HG03196 (cell line): ENCODE data around the gene L1CAM.

Experiments used
- ATAC-seq: cut with Tn5 transposase; IDR thresholded peaks from one replicate; pipeline ENCODE4 v1.9.1; 2021; ENCODE audit not compliant: unreplicated experiment

Gene L1CAM

GRCh38 chrX:153865685-153866084 is 20.3 kb downstream of the L1CAM start:
- no peak for ATAC-seq

- ATAC-seq = no peak
Observed at GRCh38 chrX:153865321-153865580, 20.7 kb downstream of the L1CAM start.

- no peak for ATAC-seq
Observed at GRCh38 chrX:153864561-153865320, 21.2 kb downstream of the L1CAM start.

- no peak for ATAC-seq
Observed at GRCh38 chrX:153864101-153864500, 21.9 kb downstream of the L1CAM start.

- no peak for ATAC-seq
Observed at GRCh38 chrX:153863251-153863991, 22.6 kb downstream of the L1CAM start.

- no peak for ATAC-seq
Observed at GRCh38 chrX:153862369-153863250, 23.4 kb downstream of the L1CAM start.

GRCh38 chrX:153861733-153862310 is 24.2 kb downstream of the L1CAM start:
- no peak for ATAC-seq

- no peak for ATAC-seq
Observed at GRCh38 chrX:153861151-153861550, 24.8 kb downstream of the L1CAM start.

- ATAC-seq = no peak
Observed at GRCh38 chrX:153857348-153857903, 28.5 kb downstream of the L1CAM start.

- ATAC-seq = no peak
Observed at GRCh38 chrX:153854702-153855101, 31.3 kb downstream of the L1CAM start.

- no peak for ATAC-seq
Observed at GRCh38 chrX:153853902-153854267, 32.1 kb downstream of the L1CAM start.

GRCh38 chrX:153853180-153853901 is 32.6 kb downstream of the L1CAM start:
- no peak for ATAC-seq

GRCh38 chrX:153851981-153852380 is 34.0 kb downstream of the L1CAM start:
- no peak for ATAC-seq

- no peak for ATAC-seq
Observed at GRCh38 chrX:153848325-153848724, 37.6 kb downstream of the L1CAM start.

GRCh38 chrX:153845842-153846241 is 40.1 kb downstream of the L1CAM start:
- no peak for ATAC-seq

GRCh38 chrX:153845195-153845594 is 40.8 kb downstream of the L1CAM start:
- no peak for ATAC-seq

GRCh38 chrX:153844509-153845082 is 41.4 kb downstream of the L1CAM start:
- no peak for ATAC-seq

- no peak for ATAC-seq
Observed at GRCh38 chrX:153836921-153837320, 49.1 kb downstream of the L1CAM start.

- ATAC-seq = no peak
Observed at GRCh38 chrX:153832728-153833127, 53.2 kb downstream of the L1CAM start.
